HG03066 (cell line): ENCODE data around the gene HOPX.
"Not testable (repeated sequence)": the region's sequence is repeated elsewhere in the genome, so short reads cannot be mapped to it uniquely, and the experiment has no call there.

Experiments used
- ATAC-seq: cut with Tn5 transposase; IDR thresholded peaks from one replicate; pipeline ENCODE4 v1.9.1; 2021; ENCODE audit warnings: low read depth; ENCODE audit not compliant: unreplicated experiment

The HOPX gene, protein sequence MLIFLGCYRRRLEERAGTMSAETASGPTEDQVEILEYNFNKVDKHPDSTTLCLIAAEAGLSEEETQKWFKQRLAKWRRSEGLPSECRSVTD

DNA sequence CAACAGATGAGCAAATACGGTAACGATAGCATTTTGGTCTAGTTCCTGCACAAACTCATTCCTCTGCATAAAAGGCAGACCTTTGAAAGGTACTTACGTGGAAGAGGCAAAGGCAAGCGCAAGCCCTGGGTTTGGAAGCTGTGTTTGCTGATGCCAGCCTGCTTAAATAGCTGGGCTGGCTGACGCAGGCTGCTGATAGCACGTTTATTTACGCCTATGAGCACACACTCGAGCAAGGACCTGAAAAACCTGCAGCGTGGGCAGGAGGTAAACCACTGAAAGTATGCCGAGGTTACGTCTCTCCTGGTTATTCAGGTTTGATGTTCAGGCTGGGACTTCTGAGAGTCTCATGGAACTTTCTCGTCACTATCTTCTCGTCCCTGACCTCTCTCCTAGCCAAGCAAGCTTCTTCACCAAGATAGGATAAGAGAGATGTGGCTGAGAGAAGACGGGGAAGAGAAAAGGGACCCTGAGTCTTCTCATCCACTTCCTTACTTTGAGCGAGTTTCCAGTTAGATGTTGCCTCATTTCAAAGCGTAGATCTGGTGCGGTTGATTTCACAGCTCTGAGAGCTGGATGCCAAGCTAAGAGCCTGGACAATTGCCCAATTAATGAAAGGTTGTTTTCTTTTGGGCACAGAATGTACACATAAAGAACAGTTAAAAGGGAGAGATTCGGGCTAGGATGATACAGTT is at the start of gene HOPX:
TSS of gene HOPX (minus strand) at position 139 of the 695 bp plus-strand sequence. CDS start 23,480 bp downstream, outside the sequence.
- peak; percentile 81 for ATAC-seq

- no peak for ATAC-seq
These were observed 49.0 kb upstream of the HOPX start for GRCh38 chr4:56730097-56730496.

GRCh38 chr4:56728512-56728911 is 47.4 kb upstream of the HOPX start:
- no peak for ATAC-seq

DNA sequence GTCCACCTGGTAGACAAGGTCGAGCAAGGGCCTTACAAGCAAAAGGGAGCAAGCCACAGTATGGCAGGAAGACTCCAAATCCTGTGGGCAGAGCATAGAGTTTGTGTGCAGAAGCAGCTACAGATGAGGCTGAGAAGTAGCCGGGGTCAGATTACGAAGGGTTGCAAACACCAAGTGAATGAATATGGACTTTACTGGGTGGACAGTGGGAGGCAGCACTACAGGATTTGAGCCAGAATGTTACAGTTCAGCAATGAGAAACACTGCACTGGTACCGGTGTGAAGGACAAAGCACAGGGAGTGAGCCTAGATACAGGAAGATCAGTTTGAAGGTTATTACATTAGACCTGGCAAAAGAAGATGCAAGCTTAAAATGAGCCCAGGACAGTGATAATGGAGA is 46.1 kb upstream of the HOPX start:
- ATAC-seq: no peak

DNA sequence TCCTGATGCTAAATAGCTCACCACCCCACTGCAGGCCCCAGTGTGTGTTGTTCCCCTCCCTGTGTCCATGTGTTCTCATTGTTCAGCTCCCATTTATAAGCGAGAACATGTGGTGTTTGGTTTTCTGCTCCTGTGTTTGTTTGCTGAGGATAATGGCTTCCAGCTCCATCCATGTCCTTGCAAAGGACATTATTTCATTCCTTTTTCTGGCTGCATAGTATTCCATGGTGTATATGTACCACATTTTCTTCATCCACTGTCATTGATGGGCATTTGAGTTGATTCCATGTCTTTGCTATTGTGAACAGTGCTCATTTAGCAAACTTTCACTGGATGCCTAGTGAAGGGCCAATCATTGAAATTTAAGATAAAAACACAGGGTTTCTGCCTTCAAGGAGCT is 45.5 kb upstream of the HOPX start:
- not testable (repeated sequence) for ATAC-seq

DNA sequence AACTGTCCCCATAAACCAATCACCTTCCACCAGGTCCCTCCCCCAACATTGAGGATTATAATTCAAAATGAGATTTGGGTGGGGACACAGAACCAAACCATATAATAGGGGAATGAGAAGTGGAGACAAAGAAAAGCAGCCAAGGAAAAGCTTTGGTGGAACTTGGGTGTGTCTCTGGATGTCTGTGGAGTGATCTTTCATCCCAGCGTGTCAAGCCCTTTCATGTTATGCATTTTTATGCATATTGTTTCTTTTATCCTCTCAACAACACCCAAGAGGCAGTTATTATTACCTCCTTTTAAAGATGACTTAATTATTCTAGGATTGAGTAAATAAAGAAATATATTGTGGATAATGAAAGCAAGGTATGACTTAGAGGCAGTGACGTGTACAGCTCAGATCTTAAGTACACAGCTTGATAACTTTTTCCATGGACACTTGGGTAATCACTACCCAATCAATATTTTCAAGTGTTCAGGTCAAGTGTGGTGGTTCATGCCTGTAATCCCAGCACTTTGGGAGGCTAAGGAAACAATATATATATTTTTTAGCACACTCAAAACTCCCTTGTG is 42.6 kb upstream of the HOPX start:
- no peak for ATAC-seq

- ATAC-seq: no peak
These were observed 42.1 kb upstream of the HOPX start for GRCh38 chr4:56723201-56723605.

GRCh38 chr4:56708146-56708545 is 27.1 kb upstream of the HOPX start:
- no peak for ATAC-seq

GRCh38 chr4:56705966-56706365 is 24.9 kb upstream of the HOPX start:
- no peak for ATAC-seq

GRCh38 chr4:56705334-56705733 is 24.2 kb upstream of the HOPX start:
- no peak for ATAC-seq

DNA sequence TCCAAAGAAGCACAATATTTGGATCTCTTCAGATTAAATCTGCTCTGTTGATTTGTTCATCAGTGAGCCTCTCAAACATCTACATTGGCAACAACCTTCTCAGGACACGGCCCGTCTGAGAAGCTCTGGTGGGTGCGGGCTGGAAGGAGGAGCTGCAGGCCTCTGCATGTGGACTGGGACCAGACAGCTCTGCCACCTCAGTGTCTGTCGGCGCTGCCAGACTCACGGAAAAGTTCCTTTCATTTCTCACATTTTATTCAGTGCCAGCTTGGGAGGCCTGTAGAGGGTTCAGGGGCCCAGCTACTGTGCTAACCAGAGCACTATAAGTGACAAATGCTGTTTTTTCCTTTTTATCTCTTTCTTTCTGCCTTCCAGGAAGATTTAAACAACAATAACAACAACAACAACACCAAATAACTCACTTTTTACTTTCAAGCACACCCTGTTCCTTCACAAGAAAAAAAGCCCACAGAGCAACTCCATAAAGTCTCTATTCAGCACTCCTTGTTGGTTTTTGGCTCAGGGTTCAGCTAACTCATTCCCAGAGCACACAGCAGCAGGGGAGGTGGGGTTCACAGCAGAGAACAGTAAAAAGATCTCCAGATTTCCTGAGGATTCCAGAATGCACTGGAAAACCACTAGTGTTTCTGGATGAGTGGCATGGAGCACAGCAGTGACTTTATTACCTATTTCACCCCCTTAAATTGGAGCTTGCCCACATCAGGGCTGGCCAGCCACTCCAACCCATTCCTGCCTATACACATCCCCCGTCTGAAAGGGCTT is 23.2 kb upstream of the HOPX start:
- ATAC-seq: no peak

GRCh38 chr4:56703378-56703777 is 22.3 kb upstream of the HOPX start:
- no peak for ATAC-seq

GRCh38 chr4:56701644-56702043 is 20.5 kb upstream of the HOPX start:
- no peak for ATAC-seq

DNA sequence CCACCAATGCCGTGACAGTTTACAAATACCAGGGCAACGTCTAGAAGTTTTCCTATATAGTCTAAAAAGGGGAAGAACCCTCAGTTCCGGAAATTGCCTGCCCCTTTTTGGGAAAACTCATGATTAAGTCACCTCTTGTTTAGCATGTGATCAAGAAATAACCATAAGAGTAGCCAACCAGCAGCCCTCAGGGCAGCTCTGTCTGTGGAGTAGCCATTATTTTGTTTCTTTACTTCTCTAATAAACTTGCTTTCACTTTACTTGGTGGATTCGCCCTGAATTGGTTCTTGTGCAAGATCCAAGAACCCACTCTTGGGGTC is 20.0 kb upstream of the HOPX start:
- ATAC-seq: no peak

- no peak for ATAC-seq
These were observed 18.5 kb upstream of the HOPX start for GRCh38 chr4:56699537-56700105.

DNA sequence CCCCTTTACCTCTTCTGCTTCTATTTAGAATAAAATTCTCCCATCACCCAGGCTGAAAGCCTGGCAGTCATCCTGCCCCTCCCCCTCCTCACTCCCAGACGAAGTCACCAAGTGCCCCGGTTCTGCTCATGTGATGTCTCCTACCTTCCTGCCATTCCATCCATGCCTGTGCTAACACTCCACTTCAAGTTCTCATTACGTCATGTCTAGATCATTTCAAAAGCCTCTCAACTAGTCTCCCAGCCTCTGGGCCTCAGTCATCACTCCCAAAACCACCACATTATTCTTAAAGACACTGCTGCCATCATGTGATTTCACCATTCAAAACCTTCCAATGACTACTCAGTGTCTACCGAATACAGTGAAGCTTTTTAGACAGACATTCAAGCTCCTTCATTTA is 17.2 kb upstream of the HOPX start:
- ATAC-seq: no peak

DNA sequence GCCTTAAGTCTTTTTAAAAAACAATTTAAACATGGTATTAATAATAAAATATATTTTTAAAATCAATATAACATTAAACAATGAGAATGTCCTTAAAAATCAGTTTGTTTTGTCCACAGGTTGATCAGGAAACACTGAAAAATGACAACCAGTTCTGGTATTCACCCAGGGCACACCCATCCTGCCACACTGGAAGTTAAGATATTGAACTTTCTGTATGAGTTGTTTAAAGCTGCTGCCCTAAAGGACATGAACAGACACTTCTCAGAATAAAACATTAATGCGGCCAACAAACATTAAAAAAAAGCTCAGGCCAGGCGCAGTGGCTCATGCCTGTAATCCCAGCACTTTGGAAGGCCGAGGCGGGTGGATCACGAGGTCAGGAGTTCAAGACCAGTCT is 15.0 kb upstream of the HOPX start:
- no peak for ATAC-seq

GRCh38 chr4:56693476-56693875 is 12.4 kb upstream of the HOPX start:
- not testable (repeated sequence) for ATAC-seq

- no peak for ATAC-seq
These were observed 11.5 kb upstream of the HOPX start for GRCh38 chr4:56692576-56692975.

- no peak for ATAC-seq
These were observed 10.3 kb upstream of the HOPX start for GRCh38 chr4:56691425-56691824.

GRCh38 chr4:56690393-56690792 is 9.3 kb upstream of the HOPX start:
- no peak for ATAC-seq
